H9 (cell line): ENCODE results near the gene TSPAN9. TPM values are rescaled to one million over a fixed set of nuclear protein-coding genes. Genes with fewer than 3 reads are reported as not detected.

ENCODE experiments used
- DNase-seq: peaks from one replicate; pipeline ENCODE4 v3.0.0-alpha.2; 2017
- H2AFZ ChIP-seq: one replicate; pipeline ENCODE4 v1.6.1; 2013; ENCODE audit warnings: mild to moderate bottlenecking, low read length, control low read depth, moderate library complexity
- H2AK5ac ChIP-seq: 2 replicates; pipeline ENCODE4 v1.6.1; 2013; ENCODE audit warnings: low read length, control low read depth, mixed read lengths; ENCODE audit not compliant: insufficient read length
- H2BK120ac ChIP-seq: one replicate; pipeline ENCODE4 v1.6.1; 2013; ENCODE audit warnings: low read depth, mild to moderate bottlenecking, low read length, control low read depth, inconsistent platforms; ENCODE audit not compliant: poor library complexity, severe bottlenecking
- H2BK12ac ChIP-seq: 2 replicates; pipeline ENCODE4 v1.6.1; 2013; ENCODE audit warnings: low read length, control low read depth, mixed read lengths, low read depth; ENCODE audit not compliant: insufficient read length
- H2BK15ac ChIP-seq: 2 replicates; pipeline ENCODE4 v1.6.1; 2013; ENCODE audit warnings: low read depth, low read length, control low read depth
- H2BK20ac ChIP-seq: one replicate; pipeline ENCODE4 v1.6.1; 2013; ENCODE audit warnings: low read depth, mild to moderate bottlenecking, low read length, control low read depth, inconsistent platforms; ENCODE audit not compliant: poor library complexity, severe bottlenecking
- H2BK5ac ChIP-seq: 2 replicates; pipeline ENCODE4 v1.6.1; 2013; ENCODE audit warnings: low read length, control low read depth, mixed read lengths; ENCODE audit not compliant: insufficient read length
- H3K14ac ChIP-seq: 2 replicates; pipeline ENCODE4 v1.6.1; 2013; ENCODE audit warnings: low read length, control low read depth; ENCODE audit not compliant: insufficient read depth
- H3K18ac ChIP-seq: 2 replicates; pipeline ENCODE4 v1.6.1; 2013; ENCODE audit warnings: low read depth, mild to moderate bottlenecking, mixed read lengths, low read length, control low read depth; ENCODE audit not compliant: insufficient read length
- H3K23ac ChIP-seq: 2 replicates; pipeline ENCODE4 v1.6.1; 2013; ENCODE audit warnings: low read length, control low read depth, mixed read lengths, low read depth; ENCODE audit not compliant: insufficient read length
- H3K23me2 ChIP-seq: 2 replicates; pipeline ENCODE4 v1.6.1; 2013; ENCODE audit warnings: low read depth, mild to moderate bottlenecking, mixed read lengths, low read length, control low read depth; ENCODE audit not compliant: insufficient read length, poor library complexity, severe bottlenecking
- H3K27ac ChIP-seq: 2 replicates; pipeline ENCODE4 v1.5.1; 2013; ENCODE audit warnings: low read length, control low read depth, mixed read lengths, low read depth; ENCODE audit not compliant: insufficient read length
- H3K27me3 ChIP-seq: 2 replicates; pipeline ENCODE4 v1.6.1; 2013; ENCODE audit warnings: low read length, control low read depth, inconsistent platforms; ENCODE audit not compliant: insufficient read depth
- H3K4ac ChIP-seq: 2 replicates; pipeline ENCODE4 v1.6.1; 2013; ENCODE audit warnings: low read depth, mild to moderate bottlenecking, control low read depth, inconsistent platforms, low read length, moderate library complexity
- H3K4me1 ChIP-seq: 2 replicates; pipeline ENCODE4 v1.6.1; 2013; ENCODE audit warnings: low read length, control low read depth, inconsistent platforms; ENCODE audit not compliant: insufficient read depth
- H3K4me2 ChIP-seq: 2 replicates; pipeline ENCODE4 v1.6.1; 2013; ENCODE audit warnings: low read length, control low read depth, mixed read lengths; ENCODE audit not compliant: insufficient read length, insufficient read depth
- H3K56ac ChIP-seq: 2 replicates; pipeline ENCODE4 v1.6.1; 2013; ENCODE audit warnings: low read depth, mild to moderate bottlenecking, mixed read lengths, low read length, control low read depth; ENCODE audit not compliant: insufficient read length
- H3K79me1 ChIP-seq: 2 replicates; pipeline ENCODE4 v1.6.1; 2013; ENCODE audit warnings: low read depth, mild to moderate bottlenecking, moderate library complexity, low read length, control low read depth, inconsistent platforms; ENCODE audit not compliant: insufficient read depth, poor library complexity, severe bottlenecking
- H3K79me2 ChIP-seq: 2 replicates; pipeline ENCODE4 v1.6.1; 2013; ENCODE audit warnings: low read length, control low read depth, inconsistent platforms; ENCODE audit not compliant: insufficient read depth
- H3K9ac ChIP-seq: 2 replicates; pipeline ENCODE4 v1.6.1; 2013; ENCODE audit warnings: low read length, control low read depth, mixed read lengths; ENCODE audit not compliant: insufficient read length; ENCODE audit errors: extremely low read depth
- H3K9me3 ChIP-seq: one replicate; pipeline ENCODE4 v1.6.1; 2013; ENCODE audit warnings: low read depth, low read length, inconsistent platforms; ENCODE audit not compliant: control insufficient read depth
- H3T11ph ChIP-seq: one replicate; pipeline ENCODE4 v1.6.1; 2013; ENCODE audit warnings: mild to moderate bottlenecking, low read length, control low read depth, inconsistent platforms
- H4K20me1 ChIP-seq: one replicate; pipeline ENCODE4 v1.6.1; 2013; ENCODE audit not compliant: control insufficient read depth, insufficient read length, insufficient read depth
- H4K5ac ChIP-seq: 2 replicates; pipeline ENCODE4 v1.6.1; 2013; ENCODE audit warnings: low read depth, mild to moderate bottlenecking, mixed read lengths, low read length, control low read depth; ENCODE audit not compliant: insufficient read length
- H4K8ac ChIP-seq: replicated peaks from 2 replicates; pipeline ENCODE4 v1.6.1; 2013; ENCODE audit warnings: low read length, control low read depth, mixed read lengths, low read depth; ENCODE audit not compliant: insufficient read length
- H4K91ac ChIP-seq: 2 replicates; pipeline ENCODE4 v1.6.1; 2013; ENCODE audit warnings: low read depth, mild to moderate bottlenecking, moderate library complexity, mixed read lengths, low read length, control low read depth; ENCODE audit not compliant: insufficient read length
- H3K27ac Mint-ChIP-seq, 3 experiments: 2 replicates in 2 of 3; 3 replicates in 1 of 3; pipeline ENCODE4 v1.8.0; 2020 to 2021; ENCODE audit warnings: mixed read lengths in 3 of 3, mild to moderate bottlenecking in 1 of 3, moderate library complexity in 1 of 3
- H3K27me3 Mint-ChIP-seq: 2 replicates; pipeline ENCODE4 v1.8.0; 2021; ENCODE audit warnings: low read depth, mild to moderate bottlenecking, moderate library complexity, mixed read lengths
- H3K36me3 Mint-ChIP-seq, 3 experiments: 2 replicates in 2 of 3; 3 replicates in 1 of 3; pipeline ENCODE4 v1.8.0; 2020 to 2021; ENCODE audit warnings: low read depth in 3 of 3, mixed read lengths in 3 of 3; ENCODE audit not compliant: insufficient read depth in 1 of 3
- H3K4me1 Mint-ChIP-seq, 2 experiments: 2 replicates each; pipeline ENCODE4 v1.8.0; 2020; ENCODE audit warnings: mixed read lengths in 2 of 2
- H3K4me3 Mint-ChIP-seq, 2 experiments: 2 replicates in 1 of 2; 3 replicates in 1 of 2; pipeline ENCODE4 v1.8.0; 2020 to 2021; ENCODE audit warnings: mild to moderate bottlenecking in 2 of 2, mixed read lengths in 2 of 2, moderate library complexity in 1 of 2
- H3K9me3 Mint-ChIP-seq, 2 experiments: 2 replicates in 1 of 2; 3 replicates in 1 of 2; pipeline ENCODE4 v1.8.0; 2020; ENCODE audit warnings: mild to moderate bottlenecking in 2 of 2, mixed read lengths in 2 of 2, moderate library complexity in 1 of 2
- CTCF ChIP-seq: fragments of 200-600 bp; sonication (generic); conservative IDR thresholded peaks from 3 replicates; pipeline ENCODE4 v1.8.0; 2021; ENCODE audit warnings: antibody characterized with exemption, mild to moderate bottlenecking
- WGBS: extraction: QIAGEN DNeasy Blood & Tissue Kit; methylation state at CpG from one replicate; pipeline ENCODE4 v1.1.7; 2013; ENCODE audit warnings: missing lambda C conversion rate, low lambda C conversion rate, mixed read lengths; ENCODE audit not compliant: insufficient read length; ENCODE audit errors: extremely low coverage; 5-methylcytosine and 5-hydroxymethylcytosine counted together
- total RNA-seq: library from RNA; stranded (reverse); gene quantifications from 2 replicates; pipeline ENCODE4 v1.2.1, GENCODE V29; 2021

TSPAN9 gene
- total RNA-seq, 1 experiment from 2014 or later = 19.0 TPM

DNA sequence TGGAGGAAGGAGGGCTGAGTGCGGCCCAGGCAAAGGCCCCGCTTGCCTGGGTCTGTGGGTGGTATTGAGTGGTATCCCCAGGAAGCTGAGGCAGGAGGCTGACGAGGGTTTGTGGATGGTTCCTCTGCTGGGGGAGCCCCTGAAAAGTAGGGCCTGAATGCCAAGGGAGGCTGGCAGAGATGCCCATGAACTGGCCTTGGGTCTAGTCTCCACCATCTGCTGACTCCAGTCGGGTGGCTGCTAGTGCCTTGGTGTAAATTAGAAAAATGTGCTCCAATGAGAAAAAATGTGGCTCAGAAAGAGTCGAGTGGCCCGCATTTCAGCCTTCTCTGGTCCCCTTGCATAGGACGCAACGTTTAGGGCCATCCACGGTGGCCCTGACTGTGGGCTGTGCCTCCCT, 232.6 kb downstream of the TSPAN9 start:
- no peak overlapping the region for H2AK5ac ChIP-seq
- no peaks in the 10 kb centered on the region for H4K20me1 ChIP-seq
- no peak overlapping the region for H2BK5ac ChIP-seq
- no peaks in the 10 kb centered on the region for H3K27me3 ChIP-seq
- no peak overlapping the region for H2BK12ac ChIP-seq
- no peaks in the 10 kb centered on the region for H3K9me3 Mint-ChIP-seq
- H3K27ac ChIP-seq = no peak overlapping the region
- peaks cover 0 to 14% of the 10 kb centered on the region in 2 experiments; a peak in 2 of 4 replicates for H3K4me1 Mint-ChIP-seq
- H3K14ac ChIP-seq = no peak overlapping the region
- H2AFZ ChIP-seq = no peak overlapping the region
- no peak overlapping the region for H3K27ac Mint-ChIP-seq
- no peak for TF ChIP-seq CTCF
- H3K9me3 ChIP-seq = no peaks in the 10 kb centered on the region
- H3K4me2 ChIP-seq = no peak overlapping the region
- H3K4ac ChIP-seq = no peak overlapping the region
- no peak overlapping the region for H3K4me3 Mint-ChIP-seq
- H4K5ac ChIP-seq = no peak overlapping the region
- H3K56ac ChIP-seq = no peak overlapping the region
- no peaks in the 10 kb centered on the region for H3K4me1 ChIP-seq
- H3K23ac ChIP-seq = no peak overlapping the region
- H3K79me2 ChIP-seq = no peaks in the 10 kb centered on the region
- no peak overlapping the region for H3K18ac ChIP-seq
- no peaks in the 10 kb centered on the region for H3K79me1 ChIP-seq
- no peak overlapping the region for H2BK20ac ChIP-seq
- WGBS = no CpG with 5 or more reads among the region's 9 CpGs
- no peak overlapping the region for H3T11ph ChIP-seq
- no peak overlapping the region for H2BK15ac ChIP-seq
- no peak overlapping the region for H4K8ac ChIP-seq
- H4K91ac ChIP-seq = no peak overlapping the region
- no peaks in the 10 kb centered on the region for H3K36me3 Mint-ChIP-seq
- H3K27me3 Mint-ChIP-seq = peaks cover 3% of the 10 kb centered on the region
- H3K23me2 ChIP-seq = no peaks in the 10 kb centered on the region
- H2BK120ac ChIP-seq = no peak overlapping the region
- DNase-seq = no peak
- H3K9ac ChIP-seq = no peak overlapping the region
